ENCODE data around the gene TMEM116.
"Not testable (repeated sequence)": the region's sequence is repeated elsewhere in the genome, so short reads cannot be mapped to it uniquely, and the experiment has no call there.

The TMEM116 gene

GRCh38 chr12:112012775-112013600 lies at the start of gene TMEM116, which contains the start of gene ERP29:
Gene TMEM116, minus strand, starts transcription at chr12:112013165. Its CDS starts 7,895 bp downstream, at chr12:112005270.
Gene ERP29, plus strand, starts transcription at chr12:112013426. Its CDS starts 40 bp downstream, at chr12:112013466.
- in situ Hi-C loops (cut with HindIII; ENCODE audit: low sequenced_read_pairs): loop anchor here (5.0 kb wide), 1 partner anchor 64 kb away; no protein-coding TSS in a partner anchor

GRCh38 chr12:112061137-112061536 lies 48.2 kb upstream of the TMEM116 start:
- in situ Hi-C loops (cut with HindIII; ENCODE audit: low sequenced_read_pairs): no loop called here

GRCh38 chr12:112049351-112049750 lies 36.4 kb upstream of the TMEM116 start:
- in situ Hi-C loops (cut with HindIII; ENCODE audit: low sequenced_read_pairs): no loop called here

GRCh38 chr12:112046003-112046402 lies 33.0 kb upstream of the TMEM116 start:
- in situ Hi-C loops (cut with HindIII; ENCODE audit: low sequenced_read_pairs): no loop called here

- in situ Hi-C loops (cut with HindIII; ENCODE audit: low sequenced_read_pairs): not testable (repeated sequence)
Measured at GRCh38 chr12:112036614-112037013, 23.6 kb upstream of the TMEM116 start.

GRCh38 chr12:112035219-112035785 lies 22.3 kb upstream of the TMEM116 start:
- in situ Hi-C loops (cut with HindIII; ENCODE audit: low sequenced_read_pairs): no loop called here

GRCh38 chr12:112032292-112032691 lies 19.3 kb upstream of the TMEM116 start:
- in situ Hi-C loops (cut with HindIII; ENCODE audit: low sequenced_read_pairs): no loop called here

- in situ Hi-C loops (cut with HindIII; ENCODE audit: low sequenced_read_pairs): no loop called here
Measured at GRCh38 chr12:112031472-112031871, 18.5 kb upstream of the TMEM116 start.

GRCh38 chr12:112029301-112029700 lies 16.3 kb upstream of the TMEM116 start:
- in situ Hi-C loops (cut with HindIII; ENCODE audit: low sequenced_read_pairs): no loop called here

GRCh38 chr12:112025808-112026375 lies 12.9 kb upstream of the TMEM116 start:
- in situ Hi-C loops (cut with HindIII; ENCODE audit: low sequenced_read_pairs): no loop called here

- in situ Hi-C loops (cut with HindIII; ENCODE audit: low sequenced_read_pairs): no loop called here
Measured at GRCh38 chr12:112023759-112024396, 10.9 kb upstream of the TMEM116 start.

GRCh38 chr12:112022241-112023016 lies 9.5 kb upstream of the TMEM116 start:
- in situ Hi-C loops (cut with HindIII; ENCODE audit: low sequenced_read_pairs): no loop called here

- in situ Hi-C loops (cut with HindIII; ENCODE audit: low sequenced_read_pairs): no loop called here
Measured at GRCh38 chr12:112020947-112021457, 8.0 kb upstream of the TMEM116 start.

GRCh38 chr12:112018571-112019237 lies 5.7 kb upstream of the TMEM116 start:
- in situ Hi-C loops (cut with HindIII; ENCODE audit: low sequenced_read_pairs): no loop called here

- in situ Hi-C loops (cut with HindIII; ENCODE audit: low sequenced_read_pairs): no loop called here
Measured at GRCh38 chr12:112017041-112017440, 4.1 kb upstream of the TMEM116 start.

- in situ Hi-C loops (cut with HindIII; ENCODE audit: low sequenced_read_pairs): no loop called here
Measured at GRCh38 chr12:112015938-112016337, 3.0 kb upstream of the TMEM116 start.

GRCh38 chr12:112013601-112014402 lies 837 bp upstream of the TMEM116 start:
- in situ Hi-C loops (cut with HindIII; ENCODE audit: low sequenced_read_pairs): loop anchor here (5.0 kb wide), 1 partner anchor 63 kb away; no protein-coding TSS in a partner anchor

- in situ Hi-C loops (cut with HindIII; ENCODE audit: low sequenced_read_pairs): loop anchor here (5.0 kb wide), 1 partner anchor 66 kb away; no protein-coding TSS in a partner anchor
Measured at GRCh38 chr12:112011685-112012084, 1.3 kb downstream of the TMEM116 start.
